Measurements from ENCODE around the gene SYDE2. TPM values are rescaled to one million over a fixed set of nuclear protein-coding genes. Genes with fewer than 3 reads are reported as not detected.
A peak's percentile ranks its signal among the peaks of the same experiment; 100 is the strongest.
"Not testable (repeated sequence)": the region's sequence is repeated elsewhere in the genome, so short reads cannot be mapped to it uniquely, and the experiment has no call there.

Gene SYDE2
- total and polyA plus RNA-seq, 9 of the 15 experiments (the other 6 are each of a cell fraction or from before 2014, with no cell fraction given): 0.39 to 8.7 (median 4.5) TPM

DNA sequence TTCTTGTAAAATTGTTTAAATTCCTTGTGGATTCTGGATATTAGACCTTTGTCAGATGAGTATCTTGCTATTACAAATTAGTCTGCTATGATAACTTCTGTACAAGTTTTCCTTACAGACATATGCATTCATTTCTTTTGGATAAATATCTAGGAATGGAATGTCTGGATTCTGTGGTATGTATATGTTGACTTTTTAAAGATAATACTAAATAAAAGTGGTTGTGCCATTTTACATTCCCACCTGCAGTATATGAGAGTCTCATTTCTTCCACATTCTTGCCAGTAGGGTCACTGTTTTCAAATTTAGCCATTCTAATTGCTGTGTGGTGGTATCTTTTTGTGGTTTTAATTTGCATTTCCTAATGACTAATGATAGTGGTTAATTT lies 53.9 kb downstream of the SYDE2 start:
- Histone ChIP-seq H3K27ac (ENCODE audit: extremely low read depth, low read depth, low read length) (no peak overlapping the region), H4K20me1 (replicated peaks; ENCODE audit: control insufficient read depth, insufficient read depth, low read length) (no peaks in the 10 kb centered on the region), H2AFZ (ENCODE audit: low read depth, low read length) (no peak overlapping the region), H3K9me1 (ENCODE audit: control insufficient read depth, insufficient read depth, low read length) (no peaks in the 10 kb centered on the region), H3K4me2 (ENCODE audit: insufficient read depth, low read length) (no peak overlapping the region), H3K36me3 (ENCODE audit: control insufficient read depth, insufficient read depth, low read length) (no peaks in the 10 kb centered on the region), H3K79me2 (ENCODE audit: control insufficient read depth, insufficient read depth, low read length) (no peaks in the 10 kb centered on the region), H3K9ac (ENCODE audit: insufficient read depth in 1 of 2, low read depth in 2 of 2, low read length in 2 of 2) (no peak overlapping the region), H3K27me3 (ENCODE audit: control insufficient read depth in 2 of 2, insufficient read depth in 2 of 2, low read length in 2 of 2) (peaks cover 0 to 4% of the 10 kb centered on the region in 2 experiments; a peak in 2 of 5 replicates), H3K4me1 (replicated peaks in 1 of 2; ENCODE audit: control insufficient read depth in 2 of 2, insufficient read depth in 2 of 2, low read length in 2 of 2) (peaks cover 0 to 2% of the 10 kb centered on the region in 2 experiments; a peak in 1 of 5 replicates), H3K9me3 (replicated peaks; ENCODE audit: control insufficient read depth, insufficient read depth, low read depth, low read length) (no peaks in the 10 kb centered on the region), H3K4me3 (no peak overlapping the region)
- in situ Hi-C loops (cut with MboI): no loop called here
- no peak for TF ChIP-seq TAL1 (IDR thresholded peaks at IDR 0.05)
- peak; percentile 42 for TF ChIP-seq TEAD2 (tag; IDR thresholded peaks at IDR 0.05)
- 0 out of 2 replicates have a peak, but pooled peaks have one; percentile 27 for TF ChIP-seq TEAD4 (IDR thresholded peaks at IDR 0.05; ENCODE audit: low read length)
- no peak for TF ChIP-seq TEAD4 (CRISPR knock-in tag; IDR thresholded peaks at IDR 0.05; ENCODE audit: borderline replicate concordance)
- ChIA-PET CTCF (ENCODE audit: low intra/inter-chr PET ratio) (no interaction called here), POLR2A (no interaction called here)
- BruUV-seq (replicated peaks): no TSS peak
- FAIRE-seq: no peak
- intact Hi-C loops (cut with micrococcal nuclease): no loop called here
- no peak for ATAC-seq
- no peak for DNase-seq (ENCODE audit: extremely low read depth in 1 of 4, low spot score in 3 of 4)

- BruUV-seq (replicated peaks); H3K4me3 ChIP-seq; in situ Hi-C loops (cut with MboI); CTCF ChIA-PET (ENCODE audit: low intra/inter-chr PET ratio); ATAC-seq; H3K9me3 ChIP-seq (replicated peaks; ENCODE audit: control insufficient read depth, insufficient read depth, low read depth, low read length); H3K4me1 ChIP-seq (replicated peaks in 1 of 2; ENCODE audit: control insufficient read depth in 2 of 2, insufficient read depth in 2 of 2, low read length in 2 of 2); H2AFZ ChIP-seq (ENCODE audit: low read depth, low read length); H3K9ac ChIP-seq (ENCODE audit: insufficient read depth in 1 of 2, low read depth in 2 of 2, low read length in 2 of 2); FAIRE-seq; H4K20me1 ChIP-seq (replicated peaks; ENCODE audit: control insufficient read depth, insufficient read depth, low read length); H3K4me2 ChIP-seq (ENCODE audit: insufficient read depth, low read length); DNase-seq (ENCODE audit: extremely low read depth in 1 of 4, low spot score in 3 of 4); H3K9me1 ChIP-seq (ENCODE audit: control insufficient read depth, insufficient read depth, low read length); H3K79me2 ChIP-seq (ENCODE audit: control insufficient read depth, insufficient read depth, low read length); H3K27me3 ChIP-seq (ENCODE audit: control insufficient read depth in 2 of 2, insufficient read depth in 2 of 2, low read length in 2 of 2); H3K36me3 ChIP-seq (ENCODE audit: control insufficient read depth, insufficient read depth, low read length); H3K27ac ChIP-seq (ENCODE audit: extremely low read depth, low read depth, low read length); POLR2A ChIA-PET; intact Hi-C loops (cut with micrococcal nuclease): not testable (repeated sequence)
- peak; percentile 53 for TF ChIP-seq ZNF146 (CRISPR knock-in tag; IDR thresholded peaks at IDR 0.05; ENCODE audit: unreplicated experiment)
- 24% methylated on average over 6 of the region's 6 CpGs for WGBS (ENCODE audit: insufficient coverage, low coverage, missing lambda C conversion rate)
These were observed 54.4 kb downstream of the SYDE2 start for GRCh38 chr1:85146298-85146971.
